Left hindlimb (tissue), 1 donor: ENCODE measurements around the gene POLRMT.
"Not testable (repeated sequence)": the region's sequence is repeated elsewhere in the genome, so short reads cannot be mapped to it uniquely, and the experiment has no call there.

Source experiments
- DNase-seq: peaks from one replicate; pipeline ENCODE4 v3.0.0-alpha.2; 2018

Gene POLRMT

GRCh38 chr19:624433-625109 is 8.8 kb downstream of the POLRMT start:
- DNase-seq: no peak

GRCh38 chr19:623974-624373 is 9.4 kb downstream of the POLRMT start:
- no peak for DNase-seq

GRCh38 chr19:623175-623916 is 10.0 kb downstream of the POLRMT start:
- DNase-seq: no peak

- DNase-seq: no peak
These were observed 10.7 kb downstream of the POLRMT start for GRCh38 chr19:622666-623065.

DNA sequence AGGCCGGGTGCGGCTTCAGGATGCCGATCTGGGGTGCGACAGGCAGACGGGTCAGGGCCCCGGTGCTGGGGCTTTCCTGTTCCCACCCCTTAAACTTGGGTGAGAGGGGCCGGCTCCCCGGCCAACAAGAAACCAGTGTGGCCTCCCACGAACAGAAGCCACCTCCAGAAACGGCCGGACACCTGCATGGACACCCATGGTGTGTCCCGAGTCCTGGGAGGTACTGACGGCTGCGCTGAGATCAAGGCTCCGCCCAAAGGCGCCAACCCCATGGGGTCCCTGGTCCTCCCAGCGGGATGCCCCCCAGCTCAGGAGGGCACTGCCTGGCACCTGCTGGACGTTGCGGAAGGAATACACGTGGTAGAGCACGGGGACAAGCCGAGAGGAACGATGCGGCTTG is 11.5 kb downstream of the POLRMT start:
- no peak for DNase-seq

DNA sequence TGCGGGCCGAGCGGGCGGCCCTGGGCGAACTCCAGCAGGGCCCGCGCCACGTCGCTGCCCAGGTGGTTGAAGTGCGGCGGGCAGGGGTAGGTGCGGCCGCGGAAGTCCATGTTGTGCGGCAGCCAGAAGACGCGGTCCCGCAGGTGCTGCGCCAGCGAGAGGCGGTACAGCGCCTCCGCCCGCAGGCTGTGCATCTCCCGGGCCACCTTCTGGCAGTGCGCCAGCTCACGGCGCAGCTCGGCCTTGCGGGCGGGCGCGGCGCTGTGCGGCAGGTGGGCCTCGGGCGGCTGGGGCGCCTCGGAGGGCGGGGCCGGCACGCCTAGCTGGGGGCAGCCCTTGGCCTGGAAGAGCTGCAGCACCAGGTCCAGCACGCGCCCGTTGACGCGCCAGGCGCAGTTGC is 12.1 kb downstream of the POLRMT start:
- DNase-seq: not testable (repeated sequence)

GRCh38 chr19:620166-620862 is 13.0 kb downstream of the POLRMT start:
- DNase-seq: no peak

GRCh38 chr19:619286-620002 is 13.9 kb downstream of the POLRMT start:
- no peak for DNase-seq

- no peak for DNase-seq
These were observed 14.6 kb downstream of the POLRMT start for GRCh38 chr19:618674-619285.

GRCh38 chr19:618247-618619 is 15.1 kb downstream of the POLRMT start:
- no peak for DNase-seq

- no peak for DNase-seq
These were observed 15.6 kb downstream of the POLRMT start for GRCh38 chr19:617551-618246.

DNA sequence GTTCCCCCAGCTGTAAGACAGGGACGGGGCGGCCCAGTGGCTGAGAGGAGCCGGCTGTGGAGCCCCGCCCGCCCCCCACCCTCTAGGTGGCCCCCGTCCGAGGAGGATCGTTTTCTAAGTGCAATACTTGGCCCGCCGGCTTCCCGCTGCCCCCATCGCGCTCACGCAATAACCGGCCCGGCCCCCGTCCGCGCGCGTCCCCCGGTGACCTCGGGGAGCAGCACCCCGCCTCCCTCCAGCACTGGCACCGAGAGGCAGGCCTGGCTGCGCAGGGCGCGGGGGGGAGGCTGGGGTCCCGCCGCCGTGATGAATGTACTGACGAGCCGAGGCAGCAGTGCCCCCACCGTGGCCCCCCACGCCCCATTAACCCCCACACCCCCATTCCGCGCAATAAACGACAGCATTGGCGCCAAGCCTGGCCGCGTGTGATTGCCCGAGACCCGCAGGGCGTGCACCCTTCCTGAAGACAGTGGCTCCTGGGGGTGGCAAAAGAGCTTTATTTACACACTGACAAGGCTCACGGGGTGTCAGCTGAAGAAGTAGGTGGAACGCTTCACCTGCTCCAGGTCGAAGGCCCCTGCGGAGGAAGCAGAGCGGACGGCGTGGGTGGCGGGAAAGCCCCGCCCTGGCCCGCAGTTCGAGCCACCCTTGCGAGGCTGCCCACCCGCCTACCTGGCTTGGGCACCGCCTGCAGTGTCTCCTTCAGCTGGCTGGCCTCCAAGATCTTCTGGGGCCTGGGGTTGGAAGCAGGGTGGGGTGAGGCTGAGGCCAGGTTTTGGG is 16.4 kb downstream of the POLRMT start:
- no peak for DNase-seq

GRCh38 chr19:616062-616700 is 17.2 kb downstream of the POLRMT start:
- no peak for DNase-seq

DNA sequence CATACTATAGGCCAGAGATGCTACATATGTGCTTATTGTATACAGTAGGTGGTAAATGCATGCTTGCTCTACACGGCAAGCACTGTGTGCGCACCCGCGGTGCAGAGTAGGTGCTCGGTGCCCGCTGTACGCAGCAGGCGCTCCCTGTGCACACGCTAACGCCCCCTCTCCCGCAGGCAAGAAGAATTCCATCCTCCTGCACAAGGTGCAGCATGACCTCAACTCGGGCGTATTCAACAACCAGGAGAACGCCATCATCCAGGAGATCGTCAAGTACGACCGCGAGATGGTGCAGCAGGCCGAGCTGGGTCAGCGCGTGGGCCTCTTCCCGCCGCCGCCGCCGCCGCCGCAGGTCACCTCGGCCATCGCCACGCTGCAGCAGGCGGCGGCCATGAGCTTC is 17.7 kb downstream of the POLRMT start:
- no peak for DNase-seq

GRCh38 chr19:613732-614567 is 19.4 kb downstream of the POLRMT start:
- no peak for DNase-seq

DNA sequence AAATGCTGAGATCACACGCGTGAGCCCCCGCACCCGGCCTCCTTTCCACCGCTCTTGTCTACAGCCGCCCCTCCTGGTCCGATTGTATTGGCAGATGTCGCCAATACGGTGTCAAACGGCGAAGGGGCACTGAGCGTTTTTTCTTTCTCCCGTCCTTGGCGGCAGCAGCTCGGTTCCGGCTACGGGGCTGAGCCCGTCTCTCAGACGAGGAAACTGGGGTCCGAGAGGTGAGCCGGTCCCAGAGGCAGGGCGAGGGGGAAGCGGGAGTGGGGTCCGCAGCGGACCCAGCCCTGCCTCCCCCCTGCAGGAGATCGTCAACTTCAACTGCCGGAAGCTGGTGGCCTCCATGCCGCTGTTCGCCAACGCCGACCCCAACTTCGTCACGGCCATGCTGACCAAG is 20.4 kb downstream of the POLRMT start:
- no peak for DNase-seq

- DNase-seq: no peak
These were observed 21.9 kb downstream of the POLRMT start for GRCh38 chr19:611481-611868.

DNA sequence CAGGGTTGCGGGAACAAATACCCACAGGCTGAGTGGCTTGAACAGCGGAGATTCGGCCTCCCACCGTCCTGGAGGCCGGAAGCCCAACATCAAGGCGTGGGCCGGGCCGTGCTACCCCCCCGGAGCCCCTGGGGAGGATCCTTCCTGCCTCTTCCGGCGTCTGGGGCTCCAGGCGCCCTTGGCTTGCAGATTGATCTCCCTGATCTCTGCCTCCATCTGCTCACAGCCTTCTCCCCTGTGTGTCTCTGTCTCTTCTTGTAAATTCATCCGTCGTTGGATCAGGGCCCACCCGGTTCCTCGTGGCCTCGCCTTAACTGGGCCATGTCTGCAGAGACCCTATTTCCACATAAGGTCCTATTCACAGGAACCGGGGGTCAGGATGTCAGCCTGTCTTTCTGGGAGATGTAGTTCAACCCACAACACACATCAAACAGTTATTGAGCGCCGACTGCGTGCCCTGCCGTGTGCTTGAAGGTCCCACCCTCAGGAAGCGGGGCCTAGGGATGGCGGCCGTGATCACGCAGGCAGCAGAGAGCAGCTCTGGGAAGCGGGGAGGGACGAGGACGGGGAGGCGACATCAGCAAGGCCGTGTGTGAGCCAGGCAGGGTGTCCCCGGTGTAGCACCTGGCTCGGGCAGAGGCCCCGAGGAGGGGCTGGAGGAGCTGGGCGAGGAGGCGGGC is 22.4 kb downstream of the POLRMT start:
- peak; percentile 60 for DNase-seq

DNA sequence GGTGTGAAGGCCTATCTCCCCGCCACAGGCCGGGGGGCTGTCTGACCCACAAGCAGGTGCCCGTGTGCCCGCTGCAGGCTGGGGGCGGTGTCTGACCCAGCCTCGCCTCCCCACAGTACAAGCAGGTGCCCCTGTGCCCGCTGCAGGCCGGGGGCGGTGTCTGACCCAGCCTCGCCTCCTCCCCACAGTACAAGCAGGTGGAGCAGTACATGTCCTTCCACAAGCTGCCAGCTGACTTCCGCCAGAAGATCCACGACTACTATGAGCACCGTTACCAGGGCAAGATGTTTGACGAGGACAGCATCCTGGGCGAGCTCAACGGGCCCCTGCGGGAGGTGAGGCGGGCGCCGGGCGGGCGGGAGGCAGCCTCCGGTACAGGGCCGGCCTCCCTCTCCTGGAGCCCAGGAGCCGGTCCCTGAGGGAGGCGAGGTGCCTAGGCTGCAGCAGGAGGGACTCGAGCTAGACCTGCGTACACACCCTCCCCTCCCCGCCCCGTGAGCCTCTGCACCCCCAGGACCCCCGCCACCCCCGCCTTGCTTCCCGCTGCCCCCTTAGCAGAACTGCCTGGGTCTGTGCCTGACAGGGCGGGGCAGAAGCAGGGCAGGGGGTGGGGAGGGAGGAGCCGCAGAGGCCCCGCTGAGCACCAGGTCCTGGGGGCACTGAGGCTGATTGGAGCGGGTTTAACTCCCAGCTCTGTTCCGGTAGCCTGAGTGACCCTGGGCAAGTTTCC is 23.1 kb downstream of the POLRMT start:
- no peak for DNase-seq
